Left lung (tissue), 10 donors: ENCODE results near the gene COMMD6. TPM values are rescaled to one million over a fixed set of nuclear protein-coding genes. Genes with fewer than 3 reads are reported as not detected.

Source experiments
- ATAC-seq: fragments of 200-7000 bp; cut with Tn5 transposase; one replicate; pipeline ENCODE4 v1.9.1; 2020; ENCODE audit warnings: moderate library complexity
- DNase-seq, 4 donors: peaks; one replicate each; pipeline ENCODE4 v3.0.0-alpha.2; 2013 to 2020
- H3K27ac ChIP-seq, 2 donors: fragments of 200-600 bp; sonication (generic) in 1 of 2; one replicate each; pipeline versions ENCODE4 v1.5.0 to v1.8.0; 2020 to 2021
- H3K27me3 ChIP-seq, 2 donors: fragments of 200-600 bp; sonication (generic) in 1 of 2; one replicate each; pipeline versions ENCODE4 v1.5.0 to v1.8.0; 2020 to 2021
- H3K36me3 ChIP-seq, 2 donors: fragments of 200-600 bp; sonication (generic) in 1 of 2; one replicate each; pipeline versions ENCODE4 v1.5.0 to v1.8.0; 2020 to 2021
- H3K4me1 ChIP-seq, 2 donors: fragments of 200-600 bp; one replicate each; pipeline ENCODE4 v1.8.0; 2021
- H3K4me3 ChIP-seq, 2 donors: fragments of 200-600 bp; sonication (generic) in 1 of 2; one replicate each; pipeline versions ENCODE4 v1.5.0 to v1.8.0; 2020 to 2021; ENCODE audit warnings: mild to moderate bottlenecking in 1 of 2
- H3K9me3 ChIP-seq, 2 donors: fragments of 200-600 bp; sonication (generic) in 1 of 2; one replicate each; pipeline versions ENCODE4 v1.5.0 to v1.8.0; 2020 to 2021
- intact Hi-C, 2 donors: fragments of 100-400 bp; cut with DNase I; formaldehyde crosslinking; loops; one replicate each; pipeline versions ENCODE4 v1.11.2 to v1.14.2; 2022
- polyA plus RNA-seq, 6 donors: library from polyadenylated mRNA; unstranded; fragments of 120-200 nt; gene quantifications; one replicate each; pipeline ENCODE4 v1.2.1, GENCODE V29; 2013; ENCODE audit not compliant: insufficient read length in 6 of 6
- total RNA-seq, 2 donors: library from RNA; stranded (reverse); fragmentation: NEBNext Ultra II Directional; extraction: Animal tissue kit (Norgen Biotek cat#: 25700); gene quantifications; one replicate each; pipeline ENCODE4 v1.2.1, GENCODE V29; 2021
- TF ChIP-seq, protein P1 (sequence below), 2 donors: fragments of 200-600 bp; sonication (generic) in 1 of 2; IDR thresholded peaks; one replicate each; pipeline versions ENCODE4 v1.5.0 to v1.8.0; 2021; ENCODE audit warnings: antibody characterized with exemption in 2 of 2
- donor health status: DM: no; HTN: yes; CAD: no.
- donor health status: DM: no; HTN: no; CAD: no.

COMMD6 gene
- total and polyA plus RNA-seq, 8 donors = 118 to 287 (median 266) TPM

DNA sequence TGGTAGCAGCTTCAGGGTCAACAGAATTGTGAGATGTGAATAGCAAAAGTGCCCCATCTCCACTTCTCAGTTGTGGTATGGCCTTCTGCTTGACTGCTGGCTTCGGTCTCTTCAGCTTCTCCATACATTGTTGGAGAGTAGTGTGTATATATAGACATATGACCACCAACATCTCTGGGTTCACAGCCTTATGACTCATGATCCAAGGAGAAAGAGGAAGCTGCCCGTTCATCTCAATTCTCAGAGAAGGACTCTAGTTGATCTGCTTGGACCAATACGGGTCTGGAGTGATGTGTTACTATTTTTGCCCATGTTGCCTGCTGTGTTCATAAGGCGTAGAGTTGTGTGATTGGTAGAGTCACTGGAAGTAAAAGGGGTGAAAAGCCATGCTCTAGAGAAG, 3.6 kb upstream of the COMMD6 start:
- TF ChIP-seq, protein P1, sequence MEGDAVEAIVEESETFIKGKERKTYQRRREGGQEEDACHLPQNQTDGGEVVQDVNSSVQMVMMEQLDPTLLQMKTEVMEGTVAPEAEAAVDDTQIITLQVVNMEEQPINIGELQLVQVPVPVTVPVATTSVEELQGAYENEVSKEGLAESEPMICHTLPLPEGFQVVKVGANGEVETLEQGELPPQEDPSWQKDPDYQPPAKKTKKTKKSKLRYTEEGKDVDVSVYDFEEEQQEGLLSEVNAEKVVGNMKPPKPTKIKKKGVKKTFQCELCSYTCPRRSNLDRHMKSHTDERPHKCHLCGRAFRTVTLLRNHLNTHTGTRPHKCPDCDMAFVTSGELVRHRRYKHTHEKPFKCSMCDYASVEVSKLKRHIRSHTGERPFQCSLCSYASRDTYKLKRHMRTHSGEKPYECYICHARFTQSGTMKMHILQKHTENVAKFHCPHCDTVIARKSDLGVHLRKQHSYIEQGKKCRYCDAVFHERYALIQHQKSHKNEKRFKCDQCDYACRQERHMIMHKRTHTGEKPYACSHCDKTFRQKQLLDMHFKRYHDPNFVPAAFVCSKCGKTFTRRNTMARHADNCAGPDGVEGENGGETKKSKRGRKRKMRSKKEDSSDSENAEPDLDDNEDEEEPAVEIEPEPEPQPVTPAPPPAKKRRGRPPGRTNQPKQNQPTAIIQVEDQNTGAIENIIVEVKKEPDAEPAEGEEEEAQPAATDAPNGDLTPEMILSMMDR (IDR thresholded peaks at IDR 0.05) = no peak
- no peak overlapping the region for H3K4me3 ChIP-seq
- H3K27ac ChIP-seq = no peak overlapping the region
- DNase-seq (no peak), ATAC-seq (peak; percentile 6)
- H3K9me3 ChIP-seq = no peaks in the 10 kb centered on the region
- peaks cover 8 to 13% of the 10 kb centered on the region in 2 donors for H3K4me1 ChIP-seq
- no peaks in the 10 kb centered on the region for H3K36me3 ChIP-seq
- H3K27me3 ChIP-seq = no peaks in the 10 kb centered on the region
- intact Hi-C loops = loop anchor here in 1 of 2 donors (10.0 kb wide), 1 partner anchor 156 kb away; no protein-coding TSS in a partner anchor

DNA sequence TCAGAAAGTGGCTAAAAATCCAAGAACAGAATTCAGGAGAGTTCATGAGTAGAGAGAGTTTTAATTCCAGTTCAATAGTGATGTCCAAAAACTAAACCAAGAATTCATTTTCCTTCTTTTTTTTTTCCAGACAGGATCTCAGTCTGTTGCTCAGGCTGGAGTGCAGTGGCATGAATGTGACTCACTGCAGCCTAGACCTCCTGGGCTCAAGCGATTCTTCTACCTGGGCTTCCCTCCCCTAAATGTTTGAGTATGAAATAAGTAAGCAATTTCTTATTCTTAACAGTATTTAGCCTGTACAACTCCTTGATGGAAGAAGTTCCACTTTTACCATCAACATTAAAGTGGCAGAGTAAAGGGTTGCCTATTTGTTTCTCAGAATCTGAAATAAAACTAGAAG, 3.8 kb downstream of the COMMD6 start:
- peaks cover 8 to 18% of the 10 kb centered on the region in 2 donors for H3K4me1 ChIP-seq
- ATAC-seq (no peak), DNase-seq (no peak)
- H3K9me3 ChIP-seq = no peaks in the 10 kb centered on the region
- TF ChIP-seq, protein P1 (IDR thresholded peaks at IDR 0.05) = no peak
- no peaks in the 10 kb centered on the region for H3K27me3 ChIP-seq
- no peak overlapping the region for H3K4me3 ChIP-seq
- intact Hi-C loops = no loop called here
- peaks cover 0 to under 1% of the 10 kb centered on the region in 2 donors for H3K36me3 ChIP-seq
- no peak overlapping the region for H3K27ac ChIP-seq

DNA sequence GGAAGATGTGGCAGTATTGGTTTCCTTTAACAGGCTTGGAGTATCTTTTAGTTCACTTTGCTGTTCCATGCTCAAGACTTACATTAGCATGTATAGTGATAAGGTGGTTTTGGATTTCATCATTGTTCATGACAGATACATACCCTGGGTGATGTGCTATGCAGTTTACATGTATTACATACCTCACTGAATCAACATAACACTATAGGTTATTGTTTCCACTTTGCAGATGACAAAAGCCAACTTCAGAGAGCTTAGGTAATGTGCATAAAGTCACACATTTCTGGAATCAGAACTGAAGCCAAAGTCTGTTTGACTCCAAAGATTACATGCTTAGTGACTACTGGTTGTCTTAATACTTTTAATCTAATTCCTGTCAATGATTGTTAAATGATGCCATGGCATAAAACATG, 7.1 kb downstream of the COMMD6 start:
- Histone ChIP-seq H3K9me3 (no peaks in the 10 kb centered on the region), H3K27me3 (no peaks in the 10 kb centered on the region), H3K27ac (no peak overlapping the region), H3K36me3 (peaks cover 0 to 23% of the 10 kb centered on the region in 2 donors), H3K4me3 (no peak overlapping the region), H3K4me1 (no peaks in the 10 kb centered on the region)
- TF ChIP-seq, protein P1 (IDR thresholded peaks at IDR 0.05) = no peak
- intact Hi-C loops = no loop called here
- DNase-seq (no peak), ATAC-seq (no peak)

DNA sequence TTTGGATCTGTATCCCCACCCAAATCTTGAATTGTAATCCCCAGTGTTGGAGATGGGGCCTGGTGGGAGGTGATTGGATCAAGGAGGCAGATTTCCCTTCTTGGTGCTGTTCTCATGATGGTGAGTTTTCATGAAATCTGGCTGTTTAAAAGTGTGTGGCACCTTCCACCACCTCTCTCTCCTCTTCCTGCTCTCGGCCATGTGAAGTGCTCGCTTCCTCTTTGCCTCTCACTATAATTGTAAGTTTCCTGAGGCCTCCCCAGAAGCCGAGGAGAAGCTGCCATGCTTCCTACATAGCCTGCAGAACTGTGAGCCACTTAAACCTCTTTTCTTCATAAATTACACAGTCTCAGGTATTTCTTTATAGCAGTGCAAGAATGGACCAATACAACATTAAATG, 15.7 kb downstream of the COMMD6 start:
- H3K9me3 ChIP-seq = peaks cover 0 to 5% of the 10 kb centered on the region in 2 donors
- ATAC-seq (no peak), DNase-seq (no peak)
- intact Hi-C loops = no loop called here
- H3K36me3 ChIP-seq = peaks cover 0 to 13% of the 10 kb centered on the region in 2 donors
- no peak overlapping the region for H3K4me3 ChIP-seq
- TF ChIP-seq, protein P1 (IDR thresholded peaks at IDR 0.05) = no peak
- H3K4me1 ChIP-seq = no peaks in the 10 kb centered on the region
- H3K27ac ChIP-seq = no peak overlapping the region
- H3K27me3 ChIP-seq = no peaks in the 10 kb centered on the region

DNA sequence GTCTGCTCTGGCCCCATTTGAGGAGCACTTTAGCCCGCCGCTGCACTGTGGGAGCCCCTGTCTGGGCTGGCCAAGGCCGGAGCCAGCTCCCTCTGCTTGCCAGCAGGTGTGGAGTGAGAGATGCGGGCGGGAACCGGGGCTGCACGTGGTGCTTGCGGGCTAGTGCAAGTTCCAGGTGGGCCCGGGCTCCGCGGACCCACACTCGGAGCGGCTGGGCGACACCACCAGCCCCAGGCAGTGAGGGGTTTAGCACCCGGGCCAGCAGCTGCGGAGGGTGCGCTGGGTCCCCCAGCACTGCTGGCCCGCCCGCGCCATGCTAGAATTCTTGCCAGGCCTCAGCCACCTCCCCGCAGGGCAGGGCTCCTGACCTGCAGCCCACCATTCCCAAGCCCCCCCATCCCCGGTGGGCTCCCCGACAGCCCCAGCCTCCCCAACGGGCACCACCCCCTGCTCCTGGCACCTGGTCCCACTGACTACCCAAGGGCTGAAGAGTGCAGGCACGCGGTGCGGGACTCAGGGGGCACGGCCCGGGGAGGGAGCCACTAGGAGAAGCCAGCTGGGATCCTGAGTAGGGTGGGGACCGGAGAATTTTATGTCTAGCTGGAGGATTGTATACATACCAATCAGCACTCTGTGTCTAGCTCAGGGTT, 19.1 kb downstream of the COMMD6 start:
- Histone ChIP-seq H3K27ac (no peak overlapping the region), H3K9me3 (peaks cover 0 to 5% of the 10 kb centered on the region in 2 donors), H3K36me3 (no peaks in the 10 kb centered on the region), H3K27me3 (no peaks in the 10 kb centered on the region), H3K4me1 (no peaks in the 10 kb centered on the region), H3K4me3 (no peak overlapping the region)
- intact Hi-C loops = no loop called here
- TF ChIP-seq, protein P1 (IDR thresholded peaks at IDR 0.05) = no peak
- ATAC-seq (no peak), DNase-seq (peak in 1 of 4 donors; percentile 80)
